OCI-LY7 (cell line): ENCODE results near the gene DCDC2C. TPM values are rescaled to one million over a fixed set of nuclear protein-coding genes. Genes with fewer than 3 reads are reported as not detected.

Source experiments
- BruUV-seq: library from RNA; stranded (reverse); fragments of 400-500 nt; replicated peaks from 2 replicates; lab custom pipeline; 2021; lab: Mats Ljungman, UMichigan
- CTCF ChIA-PET: fragments of 300-600 bp; sonication (Branson Sonifier 250); formaldehyde crosslinking; loops from one replicate; lab custom pipeline; 2022; ENCODE audit warnings: antibody characterized with exemption; ENCODE audit not compliant: unreplicated experiment; lab: Charles Lee
- POLR2A ChIA-PET: fragments of 300-600 bp; sonication (Branson Sonifier 250); formaldehyde crosslinking; loops from one replicate; lab custom pipeline; 2022; ENCODE audit warnings: antibody characterized with exemption; lab: Charles Lee
- DNase-seq: peaks from one replicate; pipeline ENCODE4 v3.0.0-alpha.2; 2015; ENCODE audit warnings: low spot score
- H2AFZ ChIP-seq: fragments of 200-600 bp; sonication (generic), shearing (Covaris generic); 2 replicates; pipeline ENCODE4 v1.6.1; 2014; ENCODE audit warnings: mild to moderate bottlenecking, antibody characterized with exemption, low read length, moderate library complexity
- H3K27ac ChIP-seq: fragments of 200-600 bp; sonication (generic); 2 replicates; pipeline ENCODE4 v1.5.1; 2014; ENCODE audit warnings: mixed run types, low read depth, mild to moderate bottlenecking, moderate library complexity, low read length, inconsistent platforms; ENCODE audit not compliant: poor library complexity, severe bottlenecking
- H3K36me3 ChIP-seq: fragments of 200-600 bp; sonication (generic); 2 replicates; pipeline ENCODE4 v1.6.1; 2014; ENCODE audit warnings: mild to moderate bottlenecking, antibody characterized with exemption, low read length, moderate library complexity, mixed read lengths; ENCODE audit not compliant: insufficient read depth
- H3K4me1 ChIP-seq: fragments of 200-600 bp; sonication (generic); 2 replicates; pipeline ENCODE4 v1.5.1; 2014; ENCODE audit warnings: mild to moderate bottlenecking, low read length; ENCODE audit not compliant: insufficient read depth, poor library complexity, severe bottlenecking
- H3K4me2 ChIP-seq: fragments of 200-600 bp; sonication (generic); 2 replicates; pipeline ENCODE4 v1.6.1; 2014; ENCODE audit warnings: mild to moderate bottlenecking, low read length
- H3K4me3 ChIP-seq: fragments of 200-600 bp; sonication (generic); 2 replicates; pipeline ENCODE4 v1.5.1; 2014; ENCODE audit warnings: mild to moderate bottlenecking, low read depth, low read length; ENCODE audit not compliant: poor library complexity, severe bottlenecking
- H3K79me2 ChIP-seq: fragments of 200-600 bp; sonication (generic); 2 replicates; pipeline ENCODE4 v1.6.1; 2016; ENCODE audit warnings: low read depth, mild to moderate bottlenecking, low read length, moderate library complexity, mixed read lengths; ENCODE audit not compliant: insufficient read depth
- H3K9me2 ChIP-seq: fragments of 200-600 bp; sonication (generic); 2 replicates; pipeline ENCODE4 v1.6.1; 2016; ENCODE audit warnings: mild to moderate bottlenecking, low read length, mixed read lengths; ENCODE audit not compliant: insufficient read depth
- H3K9me3 ChIP-seq: fragments of 200-600 bp; sonication (generic); 2 replicates; pipeline ENCODE4 v1.6.1; 2014; ENCODE audit warnings: mild to moderate bottlenecking, mixed run types, low read length, mixed read lengths
- H4K20me1 ChIP-seq: fragments of 200-600 bp; sonication (generic); 2 replicates; pipeline ENCODE4 v1.6.1; 2014; ENCODE audit warnings: mild to moderate bottlenecking, antibody characterized with exemption, low read length, moderate library complexity, mixed read lengths; ENCODE audit not compliant: insufficient read depth
- EZH2phosphoT487 ChIP-seq: fragments of 200-600 bp; sonication (generic); IDR thresholded peaks from 2 replicates; pipeline ENCODE4 v1.6.1; 2018; ENCODE audit warnings: low read depth, borderline replicate concordance, mild to moderate bottlenecking, mixed run types, antibody characterized with exemption, low read length, moderate library complexity, mixed read lengths
- intact Hi-C: fragments of 100-400 bp; cut with micrococcal nuclease; formaldehyde crosslinking; loops from one replicate; pipeline ENCODE4 v1.10.0; 2022; ENCODE audit not compliant: unreplicated experiment
- total RNA-seq, 2 experiments: library from RNA; depleted of rRNA in 1 of 2; stranded (reverse); fragments of >200 nt in 1 of 2; shearing (Covaris generic) in 1 of 2; gene quantifications; 2 replicates each; pipeline ENCODE4 v1.2.3, GENCODE V29; 2014 to 2022
- TF ChIP-seq, protein P1 (sequence below): fragments of 200-600 bp; sonication (generic); conservative IDR thresholded peaks from 2 replicates; pipeline ENCODE4 v1.5.1; 2014; ENCODE audit warnings: mild to moderate bottlenecking, antibody characterized with exemption, low read length, moderate library complexity, mixed read lengths

DCDC2C gene
- total RNA-seq, 2 experiments from 2014 or later = not detected

DNA sequence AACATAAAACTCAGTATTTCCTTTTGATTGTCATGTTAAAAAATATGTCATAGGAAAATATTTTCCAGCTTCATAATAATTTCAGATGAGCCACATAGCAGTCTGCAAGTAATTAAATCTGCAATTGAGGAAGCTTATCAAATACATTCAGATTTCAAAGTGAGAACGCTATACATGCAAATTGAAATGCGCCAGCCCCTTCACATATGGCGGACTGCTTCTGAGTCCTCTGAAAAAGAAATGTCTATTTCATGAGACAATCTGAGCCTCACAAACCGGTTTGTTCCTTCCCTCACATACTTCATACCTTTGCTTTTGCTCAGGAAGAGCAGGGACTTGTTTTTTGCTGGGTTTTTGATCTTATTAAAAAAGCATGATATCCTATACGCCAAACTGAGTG is 2.3 kb upstream of the DCDC2C start:
- Histone ChIP-seq H3K36me3 (no peaks in the 10 kb centered on the region), H3K4me1 (no peaks in the 10 kb centered on the region), H3K9me3 (no peaks in the 10 kb centered on the region), H2AFZ (no peak overlapping the region), H3K79me2 (no peaks in the 10 kb centered on the region), H3K4me3 (no peak overlapping the region), H4K20me1 (no peaks in the 10 kb centered on the region), H3K9me2 (no peaks in the 10 kb centered on the region), H3K4me2 (no peak overlapping the region), H3K27ac (no peak overlapping the region)
- no TSS peak for BruUV-seq
- intact Hi-C loops = no loop called here
- no peak for DNase-seq
- POLR2A ChIA-PET = interaction anchor here (0.7 kb wide), 1 partner anchor 14 kb away, joined by 3 read pairs; no protein-coding TSS in a partner anchor
- CTCF ChIA-PET = no interaction called here
- no peak for TF ChIP-seq EZH2phosphoT487
- TF ChIP-seq, protein P1, sequence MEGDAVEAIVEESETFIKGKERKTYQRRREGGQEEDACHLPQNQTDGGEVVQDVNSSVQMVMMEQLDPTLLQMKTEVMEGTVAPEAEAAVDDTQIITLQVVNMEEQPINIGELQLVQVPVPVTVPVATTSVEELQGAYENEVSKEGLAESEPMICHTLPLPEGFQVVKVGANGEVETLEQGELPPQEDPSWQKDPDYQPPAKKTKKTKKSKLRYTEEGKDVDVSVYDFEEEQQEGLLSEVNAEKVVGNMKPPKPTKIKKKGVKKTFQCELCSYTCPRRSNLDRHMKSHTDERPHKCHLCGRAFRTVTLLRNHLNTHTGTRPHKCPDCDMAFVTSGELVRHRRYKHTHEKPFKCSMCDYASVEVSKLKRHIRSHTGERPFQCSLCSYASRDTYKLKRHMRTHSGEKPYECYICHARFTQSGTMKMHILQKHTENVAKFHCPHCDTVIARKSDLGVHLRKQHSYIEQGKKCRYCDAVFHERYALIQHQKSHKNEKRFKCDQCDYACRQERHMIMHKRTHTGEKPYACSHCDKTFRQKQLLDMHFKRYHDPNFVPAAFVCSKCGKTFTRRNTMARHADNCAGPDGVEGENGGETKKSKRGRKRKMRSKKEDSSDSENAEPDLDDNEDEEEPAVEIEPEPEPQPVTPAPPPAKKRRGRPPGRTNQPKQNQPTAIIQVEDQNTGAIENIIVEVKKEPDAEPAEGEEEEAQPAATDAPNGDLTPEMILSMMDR = no peak

DNA sequence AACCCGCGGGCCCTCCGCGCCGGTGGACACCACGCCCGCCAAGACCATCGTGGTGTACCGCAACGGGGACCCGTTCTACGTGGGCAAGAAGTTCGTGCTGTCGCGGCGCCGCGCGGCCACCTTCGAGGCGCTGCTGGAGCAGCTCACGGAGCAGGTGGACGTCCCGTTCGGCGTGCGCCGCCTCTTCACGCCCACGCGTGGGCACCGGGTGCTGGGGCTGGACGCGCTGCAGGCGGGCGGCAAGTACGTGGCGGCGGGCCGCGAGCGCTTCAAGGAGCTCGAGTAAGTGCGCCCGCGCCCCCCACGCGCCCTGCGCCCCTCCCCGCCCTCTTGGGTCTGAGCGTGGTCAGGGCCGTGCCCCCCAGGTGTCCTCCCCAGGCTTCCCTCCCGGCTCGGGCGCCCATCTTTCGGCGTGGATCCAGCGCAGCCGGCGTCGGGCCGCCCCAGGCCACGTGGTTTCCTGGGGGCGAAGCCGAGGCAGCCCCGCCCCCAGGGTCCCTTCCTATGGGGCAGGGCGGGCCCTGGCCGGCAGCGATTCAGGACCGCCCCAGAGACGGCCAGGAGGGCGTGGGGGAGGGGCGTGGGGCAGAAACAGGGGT is 481 bp downstream of the DCDC2C start:
- Histone ChIP-seq H3K9me2 (no peaks in the 10 kb centered on the region), H3K36me3 (no peaks in the 10 kb centered on the region), H4K20me1 (no peaks in the 10 kb centered on the region), H2AFZ (no peak overlapping the region), H3K4me2 (no peak overlapping the region), H3K27ac (no peak overlapping the region), H3K4me1 (no peaks in the 10 kb centered on the region), H3K4me3 (no peak overlapping the region), H3K9me3 (no peaks in the 10 kb centered on the region), H3K79me2 (no peaks in the 10 kb centered on the region)
- BruUV-seq = no TSS peak
- CTCF ChIA-PET = no interaction called here
- no peak for TF ChIP-seq EZH2phosphoT487
- TF ChIP-seq, protein P1 = no peak
- intact Hi-C loops = no loop called here
- DNase-seq = no peak
- POLR2A ChIA-PET = no interaction called here

GRCh38 chr2:3704692-3705091 is 1.3 kb downstream of the DCDC2C start:
- Histone ChIP-seq H3K9me2 (no peaks in the 10 kb centered on the region), H3K36me3 (no peaks in the 10 kb centered on the region), H2AFZ (no peak overlapping the region), H3K9me3 (no peaks in the 10 kb centered on the region), H4K20me1 (no peaks in the 10 kb centered on the region), H3K4me3 (no peak overlapping the region), H3K27ac (no peak overlapping the region), H3K79me2 (no peaks in the 10 kb centered on the region), H3K4me1 (no peaks in the 10 kb centered on the region), H3K4me2 (no peak overlapping the region)
- ChIA-PET POLR2A (no interaction called here), CTCF (no interaction called here)
- no TSS peak for BruUV-seq
- no peak for DNase-seq
- no peak for TF ChIP-seq EZH2phosphoT487
- TF ChIP-seq, protein P1 = no peak
- intact Hi-C loops = no loop called here
